Measurements from ENCODE around the gene VDR. TPM values are rescaled to one million over a fixed set of nuclear protein-coding genes. Genes with fewer than 3 reads are reported as not detected.
A peak's percentile ranks its signal among the peaks of the same experiment; 100 is the strongest.

The VDR gene
- total and polyA plus RNA-seq, 10 donors, result 0.70 to 10.5 (median 5.7) TPM

DNA sequence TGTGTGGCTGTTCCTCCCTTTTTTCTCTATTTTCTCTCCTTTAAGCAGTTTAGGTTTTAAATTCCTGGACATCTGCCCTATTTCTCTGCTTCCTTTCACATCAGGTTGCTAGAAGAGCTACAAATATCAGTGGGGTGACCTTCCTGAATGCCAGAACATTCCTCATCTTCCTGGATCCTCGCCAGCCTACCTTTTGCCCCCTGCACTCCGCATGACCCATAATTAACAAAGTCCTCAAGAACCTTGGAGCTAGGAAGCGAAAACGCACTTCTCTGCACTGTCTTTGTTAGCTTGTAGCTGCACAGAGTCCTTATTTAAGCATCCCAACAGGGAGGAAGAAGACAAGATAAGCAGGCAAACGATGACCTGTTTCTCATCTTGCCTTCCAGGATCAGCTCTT, 30.5 kb downstream of the VDR start:
- H3K9me3 ChIP-seq, result no peaks in the 10 kb centered on the region
- H3K4me3 ChIP-seq, result no peak overlapping the region
- H3K27ac ChIP-seq, result no peak overlapping the region
- DNase-seq, result no peak
- intact Hi-C loops (cut with DNase I; ENCODE audit: low total_unique reads), result no loop called here
- TF ChIP-seq POLR2AphosphoS5 (IDR thresholded peaks at IDR 0.05), result no peak
- TF ChIP-seq POLR2A (IDR thresholded peaks at IDR 0.05), result no peak
- TF ChIP-seq, protein P1, sequence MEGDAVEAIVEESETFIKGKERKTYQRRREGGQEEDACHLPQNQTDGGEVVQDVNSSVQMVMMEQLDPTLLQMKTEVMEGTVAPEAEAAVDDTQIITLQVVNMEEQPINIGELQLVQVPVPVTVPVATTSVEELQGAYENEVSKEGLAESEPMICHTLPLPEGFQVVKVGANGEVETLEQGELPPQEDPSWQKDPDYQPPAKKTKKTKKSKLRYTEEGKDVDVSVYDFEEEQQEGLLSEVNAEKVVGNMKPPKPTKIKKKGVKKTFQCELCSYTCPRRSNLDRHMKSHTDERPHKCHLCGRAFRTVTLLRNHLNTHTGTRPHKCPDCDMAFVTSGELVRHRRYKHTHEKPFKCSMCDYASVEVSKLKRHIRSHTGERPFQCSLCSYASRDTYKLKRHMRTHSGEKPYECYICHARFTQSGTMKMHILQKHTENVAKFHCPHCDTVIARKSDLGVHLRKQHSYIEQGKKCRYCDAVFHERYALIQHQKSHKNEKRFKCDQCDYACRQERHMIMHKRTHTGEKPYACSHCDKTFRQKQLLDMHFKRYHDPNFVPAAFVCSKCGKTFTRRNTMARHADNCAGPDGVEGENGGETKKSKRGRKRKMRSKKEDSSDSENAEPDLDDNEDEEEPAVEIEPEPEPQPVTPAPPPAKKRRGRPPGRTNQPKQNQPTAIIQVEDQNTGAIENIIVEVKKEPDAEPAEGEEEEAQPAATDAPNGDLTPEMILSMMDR (IDR thresholded peaks at IDR 0.05 in 8 of 11, conservative IDR thresholded peaks at IDR 0.05 in 3 of 11), result no peak
- WGBS, 5 donors, result 73 to 83% (median 77%) methylated on average over 5 of the region's 5 CpGs
- no peaks in the 10 kb centered on the region for H3K27me3 ChIP-seq (replicated peaks in 1 of 7)
- H3K36me3 ChIP-seq, result peaks cover 0 to 40% (median 2%) of the 10 kb centered on the region in 6 donors
- H3K4me1 ChIP-seq, result peaks cover 0 to 18% (median 13%) of the 10 kb centered on the region in 6 donors

DNA sequence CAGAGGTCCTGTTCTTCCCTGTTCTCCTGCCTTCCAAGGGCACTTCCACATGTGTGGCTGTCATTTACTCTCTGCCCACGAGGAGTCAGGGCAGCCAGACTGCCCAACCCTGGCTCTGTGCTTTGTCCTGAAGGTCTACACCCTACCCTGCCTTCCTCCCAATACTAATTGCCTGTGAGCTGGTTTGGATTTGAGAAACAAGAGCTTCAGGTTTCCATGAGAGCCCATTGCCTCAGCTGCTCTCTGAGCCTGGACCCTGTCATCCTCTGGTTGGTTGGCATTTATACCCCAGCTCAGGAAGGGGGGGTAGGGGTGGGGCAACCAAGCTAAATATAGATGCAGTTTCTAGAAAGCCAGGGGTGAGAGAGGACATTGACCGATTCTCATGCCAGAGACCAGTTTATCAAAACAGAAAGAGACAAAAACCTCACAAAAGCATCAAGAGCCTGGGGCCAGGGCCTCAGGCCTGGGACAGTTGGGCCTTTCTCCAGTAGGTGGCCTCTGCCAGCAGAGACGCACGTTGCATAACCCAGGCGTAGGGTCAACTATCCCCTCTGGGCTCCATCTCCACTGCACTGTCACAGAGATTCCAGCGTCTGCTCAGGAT, 34.5 kb downstream of the VDR start:
- H3K27ac ChIP-seq, result peak overlapping the region in 4 of 8 donors; percentile 24 to 59 (median 40)
- H3K36me3 ChIP-seq, result peaks cover 0 to under 1% (median 0%) of the 10 kb centered on the region in 6 donors
- intact Hi-C loops (cut with DNase I; ENCODE audit: low total_unique reads), result no loop called here
- TF ChIP-seq POLR2A (IDR thresholded peaks at IDR 0.05), result no peak
- TF ChIP-seq, protein P1 (IDR thresholded peaks at IDR 0.05 in 8 of 11, conservative IDR thresholded peaks at IDR 0.05 in 3 of 11), result peak in 9 of 11 experiments; percentile 21 to 63 (median 49)
- TF ChIP-seq POLR2AphosphoS5 (IDR thresholded peaks at IDR 0.05), result peak in 2 of 3 donors; percentile 19 to 20
- H3K4me1 ChIP-seq, result peaks cover 0 to 38% (median 24%) of the 10 kb centered on the region in 6 donors
- H3K9me3 ChIP-seq, result no peaks in the 10 kb centered on the region
- WGBS, 5 donors, result 41 to 65% (median 48%) methylated on average over 6 of the region's 6 CpGs
- no peaks in the 10 kb centered on the region for H3K27me3 ChIP-seq (replicated peaks in 1 of 7)
- no peak overlapping the region for H3K4me3 ChIP-seq
- peak; percentile 67 for DNase-seq

GRCh38 chr12:47868552-47869031, 36.2 kb downstream of the VDR start:
- Histone ChIP-seq H3K4me3 (no peak overlapping the region), H3K27me3 (replicated peaks in 1 of 7) (no peaks in the 10 kb centered on the region), H3K9me3 (no peaks in the 10 kb centered on the region), H3K27ac (peak overlapping the region in 4 of 8 donors; percentile 46 to 65 (median 52)), H3K36me3 (peaks cover 0 to 15% (median 0%) of the 10 kb centered on the region in 6 donors), H3K4me1 (peaks cover 0 to 38% (median 24%) of the 10 kb centered on the region in 6 donors)
- intact Hi-C loops (cut with DNase I; ENCODE audit: low total_unique reads), result no loop called here
- 39 to 49% (median 46%) methylated on average over 8 of the region's 8 CpGs for WGBS, 5 donors
- DNase-seq, result peak; percentile 64
- no peak for TF ChIP-seq POLR2AphosphoS5 (IDR thresholded peaks at IDR 0.05)
- no peak for TF ChIP-seq POLR2A (IDR thresholded peaks at IDR 0.05)
- TF ChIP-seq, protein P1 (IDR thresholded peaks at IDR 0.05 in 8 of 11, conservative IDR thresholded peaks at IDR 0.05 in 3 of 11), result no peak

GRCh38 chr12:47868041-47868440, 36.8 kb downstream of the VDR start:
- peak overlapping the region in 4 of 8 donors; percentile 46 to 65 (median 52) for H3K27ac ChIP-seq
- peaks cover 0 to 38% (median 24%) of the 10 kb centered on the region in 6 donors for H3K4me1 ChIP-seq
- H3K36me3 ChIP-seq, result peaks cover 0 to 20% (median 0%) of the 10 kb centered on the region in 6 donors
- no peaks in the 10 kb centered on the region for H3K27me3 ChIP-seq (replicated peaks in 1 of 7)
- DNase-seq, result peak; percentile 55
- TF ChIP-seq, protein P1 (IDR thresholded peaks at IDR 0.05 in 8 of 11, conservative IDR thresholded peaks at IDR 0.05 in 3 of 11), result no peak
- TF ChIP-seq POLR2AphosphoS5 (IDR thresholded peaks at IDR 0.05) (no peak), POLR2A (IDR thresholded peaks at IDR 0.05) (no peak)
- no peak overlapping the region for H3K4me3 ChIP-seq
- intact Hi-C loops (cut with DNase I; ENCODE audit: low total_unique reads), result no loop called here
- 83 to 89% (median 87%) methylated on average over 2 of the region's 2 CpGs for WGBS, 5 donors
- H3K9me3 ChIP-seq, result no peaks in the 10 kb centered on the region

Measured in spleen (tissue), 11 donors.